Measurements from ENCODE around the gene IGFL4.

Gene IGFL4

DNA sequence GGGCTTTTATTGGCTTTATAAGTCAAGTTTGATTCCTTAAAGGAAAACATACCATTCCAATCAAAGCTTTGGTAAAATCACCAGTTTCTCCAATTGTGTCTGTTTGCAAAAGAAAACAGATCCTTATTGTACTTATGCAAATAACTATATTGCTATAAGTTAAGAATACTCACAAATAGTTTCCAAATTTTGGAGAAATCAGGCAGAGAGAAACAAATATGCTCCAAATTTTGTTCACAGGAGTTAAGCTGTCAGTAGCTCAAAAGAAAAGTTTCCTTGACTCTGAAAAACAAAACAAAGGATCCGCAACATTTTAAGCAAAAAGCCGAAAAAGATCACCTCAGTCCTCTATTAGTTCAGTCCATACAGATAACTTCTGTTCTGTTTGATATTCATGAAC is 19.2 kb upstream of the IGFL4 start:
- DNase-seq, result no peak

DNA sequence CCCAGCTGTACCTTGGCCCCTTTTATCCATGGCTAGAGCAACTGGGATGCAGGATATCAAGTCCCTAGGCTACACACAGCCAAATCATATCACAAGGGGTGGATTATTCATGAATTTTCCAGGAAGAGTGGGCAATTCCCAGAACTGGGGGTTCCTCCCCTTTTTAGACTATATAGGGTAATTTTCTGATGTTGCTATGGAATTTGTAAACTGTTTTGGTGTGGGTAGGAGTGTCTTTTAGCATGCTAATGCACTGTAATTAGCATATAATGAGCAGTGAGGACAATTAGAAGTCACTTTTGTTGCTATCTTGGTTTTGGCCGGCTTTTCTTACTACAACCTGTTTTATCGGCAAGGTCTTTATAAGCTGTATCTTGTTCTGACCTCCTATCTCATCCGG is 18.0 kb upstream of the IGFL4 start:
- no peak for DNase-seq

- DNase-seq, result no peak
Observed at GRCh38 chr19:46056536-46056935, 15.7 kb upstream of the IGFL4 start.

DNA sequence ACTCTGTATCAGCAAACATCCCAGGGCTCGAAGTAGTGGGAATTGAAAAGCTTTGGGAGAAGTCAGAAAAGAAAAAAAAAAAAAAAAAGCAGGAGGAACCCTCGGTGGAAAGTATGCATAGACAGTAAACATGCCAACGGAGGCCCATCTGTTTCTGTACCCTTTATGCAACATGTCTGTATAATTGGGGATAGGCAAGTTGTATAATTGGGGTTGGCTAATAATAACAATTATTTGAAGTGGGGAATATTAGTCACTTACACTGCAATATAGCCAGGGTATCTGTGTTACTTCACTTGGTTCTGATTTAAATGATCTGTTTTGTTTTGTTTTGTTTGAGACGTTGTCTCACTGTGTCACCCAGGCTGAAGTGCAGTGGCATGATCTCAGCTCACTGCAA is 12.1 kb upstream of the IGFL4 start:
- no peak for DNase-seq

DNA sequence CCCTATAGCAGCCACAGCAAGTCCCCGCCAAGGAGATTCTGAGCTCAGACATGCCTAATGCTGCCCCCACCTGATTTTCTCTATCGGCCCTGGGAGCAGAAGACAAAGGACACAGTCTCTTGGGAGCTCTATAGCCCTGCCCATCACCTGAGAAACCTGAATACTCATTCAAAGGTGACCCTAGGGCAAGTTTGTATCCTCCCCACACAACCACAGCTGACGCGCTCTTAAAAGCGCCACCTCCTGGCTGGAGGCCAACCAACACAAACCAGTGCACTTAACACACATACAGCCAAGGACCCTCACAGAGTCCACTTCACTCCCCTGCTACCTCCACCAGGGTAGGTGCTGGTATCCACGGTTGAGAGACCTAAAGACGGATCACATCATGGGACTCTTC is 8.8 kb upstream of the IGFL4 start:
- no peak for DNase-seq

DNA sequence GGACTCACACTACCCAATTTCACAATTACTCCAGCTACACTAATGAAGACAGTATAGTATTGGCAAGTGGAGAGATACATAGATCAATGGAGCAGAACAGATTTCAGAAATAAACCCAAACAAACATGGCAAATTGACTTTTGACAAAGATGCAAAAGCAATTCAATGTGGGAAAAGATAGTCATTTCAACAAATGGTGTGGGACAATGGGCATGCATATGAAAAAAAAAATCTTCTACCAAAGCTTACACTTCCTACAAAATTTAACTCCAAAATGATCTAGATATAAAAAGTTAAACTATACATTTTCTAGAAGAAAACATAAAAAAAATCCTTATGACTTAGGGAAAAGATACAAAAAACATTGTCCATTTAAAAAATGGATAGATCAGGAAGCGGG is 2.7 kb upstream of the IGFL4 start:
- DNase-seq, result no peak

DNA sequence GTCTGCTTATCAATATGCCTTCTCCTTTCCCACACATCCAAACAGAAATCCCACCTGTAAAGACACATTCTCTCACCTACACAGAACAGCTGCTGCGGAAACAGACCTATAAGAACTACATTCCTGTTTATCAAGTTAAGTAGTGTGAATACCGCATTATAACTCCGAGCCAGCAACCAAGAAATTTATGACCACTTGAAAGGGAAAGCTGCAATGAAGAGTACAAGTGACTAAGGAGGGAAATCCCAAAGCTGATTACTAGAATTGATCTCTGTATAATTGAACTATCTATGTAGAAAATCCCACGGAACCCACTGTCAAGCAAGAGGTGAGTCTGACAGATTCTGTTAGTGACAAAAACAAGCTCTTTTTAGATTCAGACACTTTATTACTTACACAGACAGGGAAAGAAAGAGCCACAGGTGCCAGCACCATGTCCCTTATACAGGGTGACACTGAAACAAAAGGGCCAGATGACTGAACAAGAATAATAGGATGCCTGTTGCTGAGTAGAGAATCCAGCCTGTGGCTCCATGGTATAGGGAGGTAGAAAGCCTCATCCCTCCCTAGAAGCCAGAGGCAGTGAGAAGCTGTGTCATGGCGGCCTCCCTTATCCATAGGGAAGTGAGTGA is 1.6 kb upstream of the IGFL4 start:
- DNase-seq, result no peak

DNA sequence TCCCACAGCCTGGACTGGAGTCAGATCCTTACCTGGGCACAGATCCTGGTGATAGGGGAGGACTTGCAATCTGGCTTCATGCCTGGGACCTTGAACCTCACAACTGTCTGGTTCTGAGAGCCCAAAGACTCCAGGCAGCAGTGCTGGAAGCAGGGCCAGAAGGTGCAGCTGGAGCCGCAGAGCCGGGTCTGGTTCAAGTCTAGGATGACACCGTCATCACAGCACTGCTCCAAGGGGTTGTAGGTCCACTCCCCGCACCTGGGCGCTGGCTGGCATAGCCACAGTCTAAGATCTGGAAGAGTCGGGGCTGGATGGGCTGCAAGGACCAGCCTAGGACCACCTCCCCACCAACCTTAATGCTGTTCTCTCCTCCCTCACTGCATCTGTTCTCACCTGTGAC is 677 bp downstream of the IGFL4 start:
- no peak for DNase-seq

DNA sequence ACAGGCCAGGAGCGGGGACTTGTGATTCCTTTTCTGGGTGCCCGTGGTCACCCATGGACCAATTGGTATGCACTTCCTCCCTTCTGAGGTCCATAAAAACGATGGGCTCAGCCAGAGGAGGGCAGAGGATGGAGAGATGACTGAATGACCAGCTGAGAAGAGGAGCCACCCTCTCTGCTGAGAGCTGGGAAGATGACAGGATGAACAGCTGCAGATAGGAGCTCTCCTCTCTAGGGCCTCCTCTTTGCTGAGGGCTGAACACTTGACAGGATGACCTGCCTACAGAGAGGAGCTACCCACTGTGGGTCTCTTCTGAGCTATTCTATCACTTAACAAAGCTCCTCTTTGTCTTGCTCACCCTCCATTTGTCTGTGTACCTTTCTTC is 4.1 kb downstream of the IGFL4 start:
- DNase-seq, result no peak

GRCh38 chr19:46035986-46036743 is 4.6 kb downstream of the IGFL4 start:
- no peak for DNase-seq

DNA sequence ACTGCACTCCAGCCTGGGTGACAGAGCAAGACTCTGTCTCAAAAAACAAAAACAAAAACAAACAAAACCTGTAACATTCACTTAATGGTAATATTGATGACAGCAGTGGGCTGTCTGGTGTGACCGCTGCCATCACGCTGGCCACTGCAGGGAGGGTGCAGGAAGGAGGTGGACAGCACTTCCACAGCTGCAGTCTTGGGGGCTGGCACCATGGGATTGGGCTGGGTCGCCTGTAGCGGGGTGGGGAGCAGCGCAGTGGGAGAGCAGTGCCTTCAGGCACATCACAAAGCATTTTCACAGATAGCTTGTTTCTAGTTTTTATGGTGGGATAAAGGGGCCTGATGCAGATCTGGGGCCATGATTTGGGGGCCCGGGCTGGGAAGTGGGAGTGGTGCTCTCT is 5.3 kb downstream of the IGFL4 start:
- DNase-seq, result no peak

DNA sequence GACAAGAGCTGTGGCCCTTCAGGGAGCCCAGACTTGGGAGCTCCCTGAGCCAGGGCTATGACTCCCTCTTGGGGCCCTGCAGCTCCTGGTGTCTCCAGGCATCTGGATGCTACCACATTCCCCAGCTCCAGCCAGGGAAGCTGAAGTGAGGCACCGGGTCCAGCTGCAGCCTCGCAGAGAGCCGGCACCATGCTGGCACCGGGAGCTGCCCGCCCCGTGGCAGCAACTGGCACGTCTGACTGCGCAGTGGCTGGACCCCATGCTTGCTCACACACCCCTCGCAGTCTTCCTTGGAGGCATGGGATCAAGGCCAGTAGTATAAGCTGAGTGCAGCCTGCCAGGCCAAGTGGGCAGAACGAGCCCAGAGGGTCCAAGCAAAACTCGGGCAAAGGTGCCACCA is 7.4 kb downstream of the IGFL4 start:
- DNase-seq, result no peak

GRCh38 chr19:46032597-46033025 is 8.2 kb downstream of the IGFL4 start:
- DNase-seq, result no peak

DNA sequence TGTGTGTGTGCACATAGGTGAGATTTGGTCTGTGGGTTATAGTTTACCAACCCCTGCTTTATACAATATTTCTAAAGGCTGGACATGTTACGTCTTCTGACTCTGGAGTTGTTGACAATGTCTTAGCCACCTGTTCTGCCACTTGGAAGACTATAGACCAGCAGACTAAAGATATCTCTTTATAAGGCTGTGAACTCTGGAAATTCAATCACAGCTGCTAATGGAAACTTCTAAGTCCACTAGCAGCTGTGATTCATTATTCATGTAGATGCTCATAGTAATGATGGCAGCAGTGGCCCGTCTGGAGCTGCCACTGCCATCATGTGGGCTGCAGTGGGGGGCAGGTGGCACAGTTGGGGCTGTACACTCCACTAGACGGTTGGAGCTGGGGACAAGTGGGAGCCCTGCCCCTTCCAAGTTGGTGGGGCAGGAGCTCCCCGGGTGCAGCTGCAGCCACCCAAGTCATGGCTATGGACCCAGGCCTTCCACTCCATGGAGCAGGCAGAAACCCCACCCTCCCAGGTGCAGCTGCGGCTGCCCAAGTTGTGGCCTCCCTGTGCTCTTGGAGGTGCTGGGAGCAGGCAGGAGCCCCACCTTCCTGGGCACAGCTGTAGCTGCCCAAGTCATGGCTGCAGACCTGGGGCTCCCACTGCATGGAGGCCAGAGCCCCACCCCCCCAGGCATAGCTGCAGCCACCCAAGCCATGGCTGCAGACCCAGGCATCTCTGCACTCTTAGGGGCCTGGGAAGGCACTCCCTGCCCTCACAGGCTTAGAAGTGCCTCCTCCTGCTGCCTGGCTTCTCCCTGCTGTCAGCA is 8.8 kb downstream of the IGFL4 start:
- no peak for DNase-seq

DNA sequence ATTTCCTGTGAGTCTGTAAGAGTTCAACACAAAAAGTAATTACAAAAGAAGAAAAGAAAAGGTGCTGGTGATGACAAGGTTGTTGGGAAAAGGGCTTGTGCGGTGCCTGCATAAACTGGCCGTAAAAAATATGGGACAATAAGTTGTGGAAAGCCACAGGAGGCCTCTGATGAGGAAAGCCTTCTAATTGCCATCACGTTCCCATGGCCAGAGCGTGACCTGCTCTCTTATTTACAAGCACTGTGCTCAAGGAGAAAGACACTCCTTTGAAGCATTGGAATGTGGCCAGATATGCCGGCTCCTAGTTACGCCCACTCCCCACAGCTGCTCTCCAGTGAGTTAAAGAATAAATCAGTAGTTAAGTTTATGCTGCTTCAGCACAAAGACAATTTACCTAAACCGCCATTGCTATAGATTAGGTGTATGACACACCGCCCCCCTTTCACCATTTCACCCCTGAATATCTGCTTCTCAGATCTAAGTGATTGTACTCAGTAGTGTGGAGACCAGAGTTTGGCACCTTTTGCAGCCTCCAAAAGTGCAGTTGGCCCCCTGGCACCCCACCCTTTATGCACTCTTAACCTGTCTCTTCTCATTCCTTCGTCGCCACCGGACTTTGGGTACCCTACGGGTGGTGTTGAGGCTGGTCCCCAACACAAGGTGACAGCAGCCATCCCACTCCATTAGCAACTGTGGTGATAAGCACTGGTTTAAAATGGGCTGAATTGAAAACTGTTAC is 9.8 kb downstream of the IGFL4 start:
- DNase-seq, result no peak

DNA sequence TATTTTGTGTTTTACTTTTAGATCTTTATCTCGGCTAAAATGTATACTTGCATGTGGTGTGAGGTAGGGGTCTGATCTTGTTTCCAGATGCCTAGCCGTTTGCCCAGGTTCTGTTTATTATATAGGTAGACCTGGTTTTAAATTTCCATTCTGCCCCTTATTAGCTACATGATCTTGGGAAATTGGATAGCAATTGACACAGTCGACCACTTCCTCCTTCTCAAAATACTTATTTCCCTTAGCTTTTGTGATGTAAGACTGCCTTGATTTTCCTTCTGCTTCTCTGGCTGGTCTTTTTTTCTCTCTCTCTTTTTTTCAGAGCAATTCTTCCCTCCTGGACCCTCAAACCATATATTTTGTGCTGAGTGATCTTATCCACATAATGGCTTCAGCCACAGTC is 15.0 kb downstream of the IGFL4 start:
- DNase-seq, result peak; percentile 55 to 62

DNA sequence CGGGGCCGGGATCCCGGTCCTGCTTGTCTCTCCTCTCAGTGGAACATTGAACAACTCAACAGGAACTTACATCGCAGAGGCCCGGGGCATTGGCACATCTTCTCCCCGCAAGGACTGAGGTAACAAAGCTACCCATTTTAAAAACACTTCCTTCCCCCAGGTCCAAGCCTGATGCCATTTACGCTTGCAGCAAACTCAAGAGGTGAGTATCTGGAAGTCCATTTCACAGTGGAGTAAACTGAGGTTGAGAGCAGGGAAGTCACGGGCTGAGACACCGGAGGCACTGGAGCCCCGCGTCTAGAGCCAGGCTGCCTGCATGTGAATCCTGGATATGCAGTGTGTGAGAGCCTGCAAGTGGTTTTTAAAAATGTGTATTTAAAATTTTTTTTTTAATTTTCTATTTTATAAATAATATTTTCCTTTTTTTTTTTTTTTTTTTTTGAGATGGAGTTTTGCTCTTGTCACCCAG is 17.5 kb downstream of the IGFL4 start:
- DNase-seq, result no peak

- DNase-seq, result no peak
Observed at GRCh38 chr19:46022431-46023310, 18.1 kb downstream of the IGFL4 start, which contains the start of gene PGLYRP1. Gene PGLYRP1, minus strand, starts transcription at chr19:46023053. Its CDS starts 32 bp downstream, at chr19:46023021.

DNA sequence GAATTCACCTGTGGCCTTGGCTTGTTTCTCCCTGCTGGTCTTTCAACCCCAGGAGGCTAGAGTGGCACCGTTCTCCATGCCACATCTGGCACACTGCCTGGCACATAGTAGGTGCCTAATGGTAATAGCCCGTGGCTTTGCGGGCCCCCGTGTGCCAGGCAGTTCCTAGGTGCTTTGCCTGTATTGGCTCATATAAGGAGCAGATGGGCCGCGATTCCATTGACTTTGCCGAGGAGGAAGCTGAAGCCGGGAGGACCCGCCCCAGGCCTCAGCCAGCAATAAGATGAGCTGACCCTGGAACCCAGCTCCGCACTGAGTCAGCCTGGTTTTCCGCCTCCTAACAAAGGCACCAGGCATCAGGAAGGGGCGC is 18.8 kb downstream of the IGFL4 start:
- no peak for DNase-seq

DNA sequence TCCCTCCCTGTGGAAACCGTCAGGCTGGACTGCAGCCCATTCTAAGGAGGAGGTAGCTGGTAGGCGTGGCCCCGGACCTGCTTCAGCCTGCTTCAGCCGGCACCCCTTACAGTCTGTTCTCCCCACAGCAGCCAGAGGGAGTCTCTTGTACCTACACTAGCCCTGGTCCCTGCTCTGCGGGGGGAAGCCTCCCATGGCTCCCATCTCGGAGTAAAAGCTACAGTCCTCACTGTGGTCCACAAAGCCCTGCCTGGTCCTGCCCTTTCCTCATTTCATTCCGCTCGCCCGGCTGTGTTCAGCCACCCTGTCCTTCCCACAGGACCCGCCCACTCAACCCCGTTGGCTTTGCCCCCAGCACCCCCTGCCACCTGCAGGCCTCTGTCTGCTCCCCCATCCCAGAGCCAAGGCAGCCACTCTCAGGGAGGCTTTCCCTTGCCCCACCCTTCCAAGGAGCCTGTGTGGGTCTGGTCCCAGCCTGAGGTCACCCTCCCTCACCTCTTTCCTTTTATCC is 19.2 kb downstream of the IGFL4 start:
- DNase-seq, result no peak

DNA sequence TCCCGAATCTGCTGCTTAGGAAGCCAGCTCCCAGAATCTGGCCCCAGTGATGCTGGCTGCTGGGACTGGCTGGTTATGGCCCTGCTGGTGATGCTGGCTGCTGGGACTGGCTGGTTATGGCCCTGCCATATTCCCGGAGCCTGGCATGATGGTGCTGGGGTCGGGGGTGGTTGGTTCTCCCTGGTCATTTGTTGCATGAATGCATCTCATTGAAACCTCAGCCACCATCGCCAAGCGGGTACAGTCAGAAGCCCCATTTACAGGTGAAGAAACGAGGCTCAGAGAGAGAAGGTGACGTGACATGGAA is 20.0 kb downstream of the IGFL4 start:
- no peak for DNase-seq

DNA sequence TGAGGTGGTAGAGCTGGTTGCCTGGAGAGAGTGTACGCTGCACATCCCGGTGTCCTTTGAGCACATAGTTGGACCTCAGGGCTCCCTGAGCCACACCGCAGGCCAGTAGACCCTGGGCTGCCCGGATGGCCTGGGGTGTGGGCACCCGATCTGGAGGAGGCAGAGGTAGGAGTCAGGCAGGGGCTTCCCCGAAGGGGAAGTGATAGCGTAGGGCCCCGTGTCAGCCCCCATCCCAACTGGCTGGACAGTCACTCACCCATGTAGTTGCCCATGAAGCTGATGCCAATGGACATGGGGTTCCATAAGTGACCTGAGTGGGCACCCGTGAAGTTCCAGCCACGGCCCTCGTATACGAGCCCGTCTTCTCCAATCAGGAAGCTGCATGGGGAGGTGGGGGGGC is 21.5 kb downstream of the IGFL4 start:
- DNase-seq, result no peak

All from AML-193 (cell line).